Measurements from ENCODE around the gene UBA1. TPM values are rescaled to one million over a fixed set of nuclear protein-coding genes. Genes with fewer than 3 reads are reported as not detected.

UBA1 gene
- total and polyA plus RNA-seq, 2 donors = 61.0 to 119 TPM

- Histone ChIP-seq H3K4me3 (ENCODE audit: low read depth, low read length) (no peak overlapping the region), H3K4me1 (ENCODE audit: insufficient read depth) (no peaks in the 10 kb centered on the region), H3K36me3 (ENCODE audit: insufficient read depth) (peaks cover 3% of the 10 kb centered on the region), H3K27ac (ENCODE audit: low read depth) (no peak overlapping the region)
- DNase-seq (ENCODE audit: extremely low spot score) = no peak
- WGBS = 96% methylated on average over 5 of the region's 6 CpGs
Observed at GRCh38 chrX:47229427-47229826, 35.8 kb downstream of the UBA1 start.

GRCh38 chrX:47230136-47230868 is 36.7 kb downstream of the UBA1 start:
- Histone ChIP-seq H3K27ac (ENCODE audit: low read depth) (no peak overlapping the region), H3K4me1 (ENCODE audit: insufficient read depth) (no peaks in the 10 kb centered on the region), H3K4me3 (ENCODE audit: low read depth, low read length) (no peak overlapping the region), H3K36me3 (ENCODE audit: insufficient read depth) (no peaks in the 10 kb centered on the region)
- DNase-seq (ENCODE audit: extremely low spot score) = no peak
- WGBS = 86% methylated on average over 5 of the region's 5 CpGs

GRCh38 chrX:47231167-47231566 is 37.5 kb downstream of the UBA1 start:
- H3K36me3 ChIP-seq (ENCODE audit: insufficient read depth) = no peaks in the 10 kb centered on the region
- 69% methylated on average over 2 of the region's 2 CpGs for WGBS
- no peak overlapping the region for H3K4me3 ChIP-seq (ENCODE audit: low read depth, low read length)
- no peaks in the 10 kb centered on the region for H3K4me1 ChIP-seq (ENCODE audit: insufficient read depth)
- no peak for DNase-seq (ENCODE audit: extremely low spot score)
- H3K27ac ChIP-seq (ENCODE audit: low read depth) = no peak overlapping the region

GRCh38 chrX:47232197-47232802 is 38.7 kb downstream of the UBA1 start:
- DNase-seq (ENCODE audit: extremely low spot score) = no peak
- peak overlapping the region; percentile 55 for H3K4me3 ChIP-seq (ENCODE audit: low read depth, low read length)
- H3K36me3 ChIP-seq (ENCODE audit: insufficient read depth) = no peaks in the 10 kb centered on the region
- WGBS = 61% methylated on average over 8 of the region's 8 CpGs
- H3K27ac ChIP-seq (ENCODE audit: low read depth) = peak overlapping the region; percentile 99
- H3K4me1 ChIP-seq (ENCODE audit: insufficient read depth) = no peaks in the 10 kb centered on the region

GRCh38 chrX:47232803-47233332 is 39.2 kb downstream of the UBA1 start, which contains the start of gene USP11:
Gene USP11, plus strand, starts transcription at chrX:47233009. Its CDS starts 35 bp downstream, at chrX:47233044.
- DNase-seq (ENCODE audit: extremely low spot score) = peak; percentile 31
- Histone ChIP-seq H3K27ac (ENCODE audit: low read depth) (peak within 1 kb of the TSS; percentile 99), H3K36me3 (ENCODE audit: insufficient read depth) (no peaks in the 10 kb centered on the region), H3K4me3 (ENCODE audit: low read depth, low read length) (peak within 1 kb of the TSS; percentile 55), H3K4me1 (ENCODE audit: insufficient read depth) (no peaks in the 10 kb centered on the region)
- WGBS = under 1% methylated on average over 46 of the region's 46 CpGs

- H3K4me1 ChIP-seq (ENCODE audit: insufficient read depth) = no peaks in the 10 kb centered on the region
- no peaks in the 10 kb centered on the region for H3K36me3 ChIP-seq (ENCODE audit: insufficient read depth)
- peak overlapping the region; percentile 55 for H3K4me3 ChIP-seq (ENCODE audit: low read depth, low read length)
- peak overlapping the region; percentile 87 for H3K27ac ChIP-seq (ENCODE audit: low read depth)
- WGBS = under 1% methylated on average over 51 of the region's 51 CpGs
- DNase-seq (ENCODE audit: extremely low spot score) = peak; percentile 84
Observed at GRCh38 chrX:47233333-47234113, 39.9 kb downstream of the UBA1 start.

- 42% methylated on average over 3 of the region's 3 CpGs for WGBS
Observed at GRCh38 chrX:47234583-47234982, 41.0 kb downstream of the UBA1 start.

GRCh38 chrX:47235691-47236103 is 42.1 kb downstream of the UBA1 start:
- no peaks in the 10 kb centered on the region for H3K4me1 ChIP-seq (ENCODE audit: insufficient read depth)
- no peaks in the 10 kb centered on the region for H3K36me3 ChIP-seq (ENCODE audit: insufficient read depth)
- DNase-seq (ENCODE audit: extremely low spot score) = no peak
- WGBS = 41% methylated on average over 4 of the region's 4 CpGs
- no peak overlapping the region for H3K4me3 ChIP-seq (ENCODE audit: low read depth, low read length)
- no peak overlapping the region for H3K27ac ChIP-seq (ENCODE audit: low read depth)

More at GRCh38 chrX:47234583-47234982, 41.0 kb downstream of the UBA1 start:
- no peak overlapping the region for H3K4me3 ChIP-seq (ENCODE audit: low read depth, low read length)
- DNase-seq (ENCODE audit: extremely low spot score) = no peak
- H3K27ac ChIP-seq (ENCODE audit: low read depth) = peak overlapping the region; percentile 23
- no peaks in the 10 kb centered on the region for H3K36me3 ChIP-seq (ENCODE audit: insufficient read depth)
- no peaks in the 10 kb centered on the region for H3K4me1 ChIP-seq (ENCODE audit: insufficient read depth)

GRCh38 chrX:47239199-47239598 is 45.6 kb downstream of the UBA1 start:
- Histone ChIP-seq H3K36me3 (ENCODE audit: insufficient read depth) (peaks cover 2% of the 10 kb centered on the region), H3K4me3 (ENCODE audit: low read depth, low read length) (no peak overlapping the region), H3K27ac (ENCODE audit: low read depth) (no peak overlapping the region), H3K4me1 (ENCODE audit: insufficient read depth) (no peaks in the 10 kb centered on the region)
- DNase-seq (ENCODE audit: extremely low spot score) = no peak
- 89% methylated on average over 8 of the region's 8 CpGs for WGBS

- Histone ChIP-seq H3K36me3 (ENCODE audit: insufficient read depth) (peaks cover 2% of the 10 kb centered on the region), H3K27ac (ENCODE audit: low read depth) (no peak overlapping the region), H3K4me1 (ENCODE audit: insufficient read depth) (no peaks in the 10 kb centered on the region), H3K4me3 (ENCODE audit: low read depth, low read length) (no peak overlapping the region)
- no peak for DNase-seq (ENCODE audit: extremely low spot score)
- 97% methylated on average over 12 of the region's 12 CpGs for WGBS
Observed at GRCh38 chrX:47239898-47240545, 46.4 kb downstream of the UBA1 start.

GRCh38 chrX:47240619-47241018 is 47.0 kb downstream of the UBA1 start:
- H3K4me3 ChIP-seq (ENCODE audit: low read depth, low read length) = no peak overlapping the region
- 93% methylated on average over 7 of the region's 7 CpGs for WGBS
- DNase-seq (ENCODE audit: extremely low spot score) = no peak
- H3K27ac ChIP-seq (ENCODE audit: low read depth) = no peak overlapping the region
- H3K4me1 ChIP-seq (ENCODE audit: insufficient read depth) = no peaks in the 10 kb centered on the region
- H3K36me3 ChIP-seq (ENCODE audit: insufficient read depth) = peaks cover 2% of the 10 kb centered on the region

- Histone ChIP-seq H3K36me3 (ENCODE audit: insufficient read depth) (peaks cover 2% of the 10 kb centered on the region), H3K27ac (ENCODE audit: low read depth) (no peak overlapping the region), H3K4me3 (ENCODE audit: low read depth, low read length) (no peak overlapping the region), H3K4me1 (ENCODE audit: insufficient read depth) (no peaks in the 10 kb centered on the region)
- WGBS = 95% methylated on average over 18 of the region's 18 CpGs
- DNase-seq (ENCODE audit: extremely low spot score) = no peak
Observed at GRCh38 chrX:47241201-47242011, 47.8 kb downstream of the UBA1 start.

Measured in urinary bladder (tissue), 4 donors.